Stimulated activated CD4-positive, alpha-beta T cell treated with anti-CD3 and anti-CD28 coated beads, Interleukin-12 subunit alpha, Interleukin-12 subunit beta, amount 100 ng/mL, for 48 hours (primary cell): ENCODE results near the gene CDKN1C.

ENCODE experiments used
- DNase-seq, 3 donors: peaks; one replicate each; pipeline ENCODE4 v3.0.0-alpha.2; 2020; ENCODE audit warnings: low read depth in 2 of 3, low spot score in 1 of 3

Gene CDKN1C

GRCh38 chr11:2923446-2924375, 38.1 kb upstream of the CDKN1C start:
- DNase-seq: no peak

DNA sequence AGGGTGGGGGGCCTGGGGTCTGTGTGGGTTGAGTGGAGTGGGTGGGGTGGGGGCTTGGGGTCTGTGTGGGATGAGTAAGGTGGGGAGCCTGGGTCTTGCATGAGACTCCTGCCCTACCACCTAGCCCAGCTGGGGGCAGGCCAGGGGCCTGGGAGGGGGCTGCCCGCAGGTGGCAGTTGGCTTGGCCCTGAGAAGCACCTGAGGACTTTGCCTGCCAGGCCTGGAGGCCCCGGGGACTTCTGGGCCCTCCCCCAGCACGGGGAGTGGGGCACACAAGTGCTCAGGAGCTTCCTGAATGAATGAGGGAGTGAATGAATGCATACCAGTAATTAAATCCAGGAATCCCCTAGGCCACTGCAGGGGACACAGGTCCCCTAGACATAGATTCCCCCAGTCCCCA, 37.1 kb upstream of the CDKN1C start:
- no peak for DNase-seq

GRCh38 chr11:2921742-2922493, 36.3 kb upstream of the CDKN1C start:
- DNase-seq: no peak

GRCh38 chr11:2921261-2921660, 35.7 kb upstream of the CDKN1C start:
- DNase-seq: no peak

- no peak for DNase-seq
These were observed 34.8 kb upstream of the CDKN1C start for GRCh38 chr11:2920343-2920742.

GRCh38 chr11:2919837-2920236, 34.3 kb upstream of the CDKN1C start:
- DNase-seq: no peak

- no peak for DNase-seq
These were observed 33.6 kb upstream of the CDKN1C start for GRCh38 chr11:2919188-2919587.

GRCh38 chr11:2917842-2918490, 32.4 kb upstream of the CDKN1C start:
- no peak for DNase-seq

GRCh38 chr11:2916892-2917645, 31.5 kb upstream of the CDKN1C start:
- no peak for DNase-seq

- DNase-seq: no peak
These were observed 30.7 kb upstream of the CDKN1C start for GRCh38 chr11:2916114-2916891.

- no peak for DNase-seq
These were observed 29.9 kb upstream of the CDKN1C start for GRCh38 chr11:2915473-2915872.

DNA sequence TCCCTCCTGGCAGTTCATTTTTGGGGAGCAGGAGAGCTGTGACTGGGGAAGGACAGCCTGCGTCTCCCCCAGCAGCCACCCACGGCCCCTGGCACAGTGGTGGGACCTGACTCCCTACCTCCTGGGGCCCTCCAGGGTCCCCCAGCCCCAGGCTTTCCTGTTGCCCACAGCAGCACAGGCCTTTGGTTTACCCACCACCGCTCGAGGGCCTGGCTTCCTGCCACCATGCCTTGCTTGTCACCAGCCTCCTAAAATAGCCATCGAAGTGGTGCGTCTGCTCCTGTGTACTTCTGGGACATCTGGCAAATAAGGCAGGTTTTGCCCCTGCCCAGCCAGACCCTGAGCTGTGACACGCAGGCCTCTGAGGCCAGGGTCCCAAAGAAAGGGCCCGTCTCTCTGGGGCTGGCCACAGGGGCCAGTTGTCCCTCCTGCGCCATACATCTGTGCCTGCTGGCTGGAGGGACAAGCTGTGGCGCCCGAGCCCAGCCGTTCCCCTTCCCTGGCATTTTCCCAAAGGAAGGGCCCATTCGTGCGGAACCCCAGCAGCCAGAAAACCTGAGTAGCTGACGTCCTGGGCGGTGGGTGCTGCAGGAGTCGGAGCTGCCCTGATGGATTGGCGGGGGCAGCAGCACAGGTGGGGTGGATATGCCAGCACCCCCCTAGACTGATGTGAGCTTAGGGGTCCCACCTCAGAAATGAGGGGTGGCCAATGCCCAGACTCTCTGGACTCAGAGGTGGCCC, 29.1 kb upstream of the CDKN1C start:
- DNase-seq: no peak

GRCh38 chr11:2913776-2914175, 28.2 kb upstream of the CDKN1C start:
- no peak for DNase-seq

GRCh38 chr11:2913019-2913431, 27.4 kb upstream of the CDKN1C start:
- DNase-seq: no peak

- DNase-seq: no peak
These were observed 26.9 kb upstream of the CDKN1C start for GRCh38 chr11:2912498-2912897.

- no peak for DNase-seq
These were observed 26.3 kb upstream of the CDKN1C start for GRCh38 chr11:2911785-2912391.

GRCh38 chr11:2911088-2911784, 25.7 kb upstream of the CDKN1C start:
- DNase-seq: no peak

DNA sequence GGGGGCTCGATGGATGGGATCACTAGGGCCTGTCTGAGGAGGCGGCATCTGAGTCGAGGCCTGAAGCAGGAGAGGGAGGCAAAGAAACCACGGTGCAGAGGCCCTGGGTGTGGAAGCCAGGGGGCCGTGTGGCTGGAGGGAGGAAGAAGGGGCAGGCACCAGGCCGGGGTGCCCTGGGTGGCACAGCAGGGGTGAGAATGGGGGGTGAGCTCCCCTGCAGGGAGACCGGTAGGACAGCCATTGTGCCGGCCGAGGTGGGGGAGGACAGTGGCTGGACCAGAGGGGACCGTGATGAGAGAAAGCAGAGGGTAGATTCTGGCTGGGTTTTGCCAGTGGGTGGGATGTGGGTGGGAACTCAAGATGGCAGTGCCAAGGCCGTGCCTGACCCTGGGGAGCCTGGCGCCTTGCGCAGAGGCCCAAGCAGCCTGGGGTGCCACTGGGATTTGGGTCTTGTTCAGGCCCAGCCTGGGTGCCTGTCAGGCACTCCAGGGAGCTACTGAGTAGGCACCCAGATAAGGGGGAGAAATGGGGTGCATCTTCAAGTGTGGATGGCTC, 24.9 kb upstream of the CDKN1C start:
- no peak for DNase-seq
